GM18498 (cell line): ENCODE results near the gene TMEM91.
"Not testable (repeated sequence)": the region's sequence is repeated elsewhere in the genome, so short reads cannot be mapped to it uniquely, and the experiment has no call there.

Experiments
- ATAC-seq: cut with Tn5 transposase; IDR thresholded peaks from one replicate; pipeline ENCODE4 v1.9.1; 2021; ENCODE audit warnings: mild to moderate bottlenecking, moderate library complexity; ENCODE audit not compliant: unreplicated experiment

TMEM91 gene

GRCh38 chr19:41373993-41374392 lies 2.3 kb upstream of the TMEM91 start:
- no peak for ATAC-seq

- ATAC-seq: no peak
Observed at GRCh38 chr19:41376998-41377365, 649 bp downstream of the TMEM91 start.

- ATAC-seq: no peak
Observed at GRCh38 chr19:41377977-41378709, 1.8 kb downstream of the TMEM91 start.

GRCh38 chr19:41381536-41381935 lies 5.2 kb downstream of the TMEM91 start:
- not testable (repeated sequence) for ATAC-seq

GRCh38 chr19:41384351-41384750 lies 8.0 kb downstream of the TMEM91 start:
- ATAC-seq: no peak

GRCh38 chr19:41386442-41386841 lies 10.1 kb downstream of the TMEM91 start:
- no peak for ATAC-seq

- no peak for ATAC-seq
Observed at GRCh38 chr19:41391618-41392017, 15.3 kb downstream of the TMEM91 start.

GRCh38 chr19:41392775-41393174 lies 16.4 kb downstream of the TMEM91 start:
- ATAC-seq: no peak

- ATAC-seq: no peak
Observed at GRCh38 chr19:41395355-41395754, 19.0 kb downstream of the TMEM91 start.

- peak; percentile 91 for ATAC-seq
Observed at GRCh38 chr19:41397086-41398049, 21.0 kb downstream of the TMEM91 start, which contains the start of the genes BCKDHA and EXOSC5. Gene BCKDHA, plus strand, starts transcription at chr19:41397818. Its CDS starts 10 bp downstream, at chr19:41397828. Gene EXOSC5, minus strand, starts transcription at chr19:41397359. Its CDS starts 31 bp downstream, at chr19:41397328.

- no peak for ATAC-seq
Observed at GRCh38 chr19:41398050-41398418, 21.7 kb downstream of the TMEM91 start.

GRCh38 chr19:41398598-41398997 lies 22.3 kb downstream of the TMEM91 start:
- ATAC-seq: no peak

GRCh38 chr19:41399091-41399490 lies 22.8 kb downstream of the TMEM91 start:
- no peak for ATAC-seq

GRCh38 chr19:41399525-41399924 lies 23.2 kb downstream of the TMEM91 start:
- ATAC-seq: no peak

GRCh38 chr19:41401483-41401882 lies 25.1 kb downstream of the TMEM91 start:
- ATAC-seq: no peak

- no peak for ATAC-seq
Observed at GRCh38 chr19:41402010-41402409, 25.7 kb downstream of the TMEM91 start.

GRCh38 chr19:41403181-41403970 lies 27.0 kb downstream of the TMEM91 start:
- ATAC-seq: no peak

- ATAC-seq: no peak
Observed at GRCh38 chr19:41405776-41406175, 29.4 kb downstream of the TMEM91 start.

GRCh38 chr19:41407271-41407670 lies 30.9 kb downstream of the TMEM91 start:
- ATAC-seq: no peak

GRCh38 chr19:41408256-41408655 lies 31.9 kb downstream of the TMEM91 start:
- no peak for ATAC-seq

- not testable (repeated sequence) for ATAC-seq
Observed at GRCh38 chr19:41408846-41409245, 32.5 kb downstream of the TMEM91 start.
